K562 (cell line): ENCODE results near the gene NYNRIN. TPM values are rescaled to one million over a fixed set of nuclear protein-coding genes. Genes with fewer than 3 reads are reported as not detected.

Experiments
- ATAC-seq: fragments of 200-7000 bp; cut with Tn5 transposase; 3 replicates; pipeline ENCODE4 v1.9.1; 2020; ENCODE audit warnings: moderate library complexity
- BruUV-seq: library from RNA; stranded (reverse); fragments of 400-500 nt; replicated peaks from 2 replicates; lab custom pipeline; 2021; lab: Mats Ljungman, UMichigan
- CTCF ChIA-PET: fragments of 300-600 bp; formaldehyde crosslinking; extraction: SDS; loops from one replicate; lab custom pipeline; 2021; ENCODE audit warnings: low intra/inter-chr PET ratio; lab: Yijun Ruan, JAX
- POLR2A ChIA-PET: fragments of 300-600, 350-650 bp; sonication (Branson Sonifier 250); formaldehyde crosslinking; extraction: SDS; loops from one replicate; lab custom pipeline; 2021; ENCODE audit warnings: antibody characterized with exemption, inconsistent platforms; lab: Yijun Ruan, JAX
- DNase-seq, 4 experiments: peaks; one replicate each; pipeline versions ENCODE4 v3.0.0 to v3.0.0-alpha.2; 2011 to 2018; ENCODE audit warnings: low spot score in 3 of 4, mixed read lengths in 3 of 4; ENCODE audit errors: extremely low read depth in 1 of 4
- FAIRE-seq: peaks from 2 replicates; lab custom pipeline; 2011; peaks lifted over from hg19 to GRCh38; lab: Jason Lieb, UNC
- H2AFZ ChIP-seq: 2 replicates; pipeline ENCODE4 v1.6.0; 2011; ENCODE audit warnings: low read depth, low read length, control low read depth, inconsistent platforms
- H3K27ac ChIP-seq: fragments of 200-600 bp; 3 replicates; pipeline ENCODE4 v1.8.0; 2011; ENCODE audit warnings: low read depth, mild to moderate bottlenecking, control low read depth, inconsistent platforms, low read length, moderate library complexity, mixed read lengths; ENCODE audit errors: extremely low read depth
- H3K27me3 ChIP-seq, 2 experiments: fragments of 300-600 bp in 1 of 2; 2 replicates in 1 of 2; 3 replicates in 1 of 2; pipeline versions ENCODE4 v1.6.0 to v1.8.0; 2011; ENCODE audit warnings: inconsistent platforms in 2 of 2, low read length in 2 of 2, mild to moderate bottlenecking in 1 of 2, mixed read lengths in 1 of 2, moderate library complexity in 1 of 2; ENCODE audit not compliant: control insufficient read depth in 2 of 2, insufficient read depth in 2 of 2
- H3K36me3 ChIP-seq: fragments of 300-600 bp; 3 replicates; pipeline ENCODE4 v1.8.0; 2011; ENCODE audit warnings: mild to moderate bottlenecking, low read length, inconsistent platforms; ENCODE audit not compliant: control insufficient read depth, insufficient read depth
- H3K4me1 ChIP-seq, 2 experiments: fragments of 200-600 bp in 1 of 2; replicated peaks in 1 of 2; 2 replicates in 1 of 2; 3 replicates in 1 of 2; pipeline versions ENCODE4 v1.5.1 to v1.8.0; 2011; ENCODE audit warnings: inconsistent platforms in 2 of 2, low read length in 2 of 2, mild to moderate bottlenecking in 1 of 2, mixed read lengths in 1 of 2, moderate library complexity in 1 of 2; ENCODE audit not compliant: control insufficient read depth in 2 of 2, insufficient read depth in 2 of 2
- H3K4me2 ChIP-seq: 2 replicates; pipeline ENCODE4 v1.6.1; 2011; ENCODE audit warnings: low read length, control low read depth, inconsistent platforms, mixed read lengths; ENCODE audit not compliant: insufficient read depth
- H3K4me3 ChIP-seq: fragments of 200-600 bp; sonication (generic), shearing (Covaris generic); 2 replicates; pipeline ENCODE4 v1.5.1; 2016; ENCODE audit warnings: control low read depth, inconsistent platforms
- H3K79me2 ChIP-seq: fragments of 200-600 bp; 3 replicates; pipeline ENCODE4 v1.8.0; 2011; ENCODE audit warnings: low read length, inconsistent platforms; ENCODE audit not compliant: control insufficient read depth, insufficient read depth
- H3K9ac ChIP-seq, 2 experiments: 2 replicates each; pipeline versions ENCODE4 v1.6.0 to v1.6.1; 2011; ENCODE audit warnings: low read depth in 2 of 2, low read length in 2 of 2, control low read depth in 1 of 2, inconsistent platforms in 1 of 2, mild to moderate bottlenecking in 1 of 2, mixed read lengths in 1 of 2; ENCODE audit not compliant: insufficient read depth in 1 of 2
- H3K9me1 ChIP-seq: one replicate; pipeline ENCODE4 v1.6.0; 2011; ENCODE audit warnings: inconsistent platforms, mild to moderate bottlenecking, low read length, moderate library complexity; ENCODE audit not compliant: control insufficient read depth, insufficient read depth
- H3K9me3 ChIP-seq: replicated peaks from 2 replicates; pipeline ENCODE4 v1.5.1; 2011; ENCODE audit warnings: low read depth, low read length, inconsistent platforms; ENCODE audit not compliant: control insufficient read depth, insufficient read depth
- H4K20me1 ChIP-seq: replicated peaks from 2 replicates; pipeline ENCODE4 v1.6.1; 2011; ENCODE audit warnings: low read length, inconsistent platforms, mixed read lengths; ENCODE audit not compliant: control insufficient read depth, insufficient read depth
- CHD7 ChIP-seq: fragments of 200-600 bp; sonication (generic); IDR thresholded peaks from one replicate; pipeline ENCODE4 v1.6.1; 2012; ENCODE audit warnings: mild to moderate bottlenecking, low read depth, low read length, inconsistent platforms
- IRF1 ChIP-seq: sonication (generic); formaldehyde crosslinking; IDR thresholded peaks from 2 replicates; pipeline ENCODE4 v1.8.0; 2022; ENCODE audit warnings: missing genetic modification reagents, mild to moderate bottlenecking, borderline replicate concordance
- JUNB ChIP-seq: fragments of 450-650 bp; formaldehyde crosslinking; conservative IDR thresholded peaks from 2 replicates; pipeline ENCODE4 v1.4.0; 2020; ENCODE audit warnings: mild to moderate bottlenecking
- NCOA6 ChIP-seq: fragments of 450-650 bp; IDR thresholded peaks from 2 replicates; pipeline ENCODE4 v1.6.1; 2017; ENCODE audit warnings: mild to moderate bottlenecking
- PHF21A ChIP-seq: fragments of 450-650 bp; IDR thresholded peaks from 2 replicates; pipeline ENCODE4 v1.6.1; 2017; ENCODE audit warnings: low read depth, borderline replicate concordance
- SMC3 ChIP-seq: conservative IDR thresholded peaks from 2 replicates; pipeline ENCODE4 v1.6.1; 2011; ENCODE audit warnings: low read depth, low read length, improper control_type of control experiment; ENCODE audit not compliant: insufficient read depth
- ZC3H8 ChIP-seq: fragments of 450-650 bp; IDR thresholded peaks from 2 replicates; pipeline ENCODE4 v1.6.1; 2017
- WGBS: fragments of 100-300 bp; shearing (Covaris generic); methylation state at CpG from one replicate; pipeline ENCODE4 v1.1.6; 2016; ENCODE audit warnings: low coverage, mixed read lengths; ENCODE audit not compliant: insufficient coverage; ENCODE audit errors: missing lambda C conversion rate; 5-methylcytosine and 5-hydroxymethylcytosine counted together
- in situ Hi-C: fragments of 300-500 bp; cut with MboI; formaldehyde crosslinking; loops from 4 replicates; pipeline ENCODE4 v1.15.0; 2018; ENCODE audit warnings: inconsistent platforms, mixed read lengths
- intact Hi-C: fragments of 100-400 bp; cut with micrococcal nuclease; formaldehyde crosslinking; loops from 2 replicates; pipeline ENCODE4 v1.14.2; 2022
- polyA plus RNA-seq, 8 experiments: library from polyadenylated mRNA; depleted of rRNA in 4 of 8; stranded (reverse) in 5 of 8; unstranded in 3 of 8; fragments of >200 nt; fragmentation: Nextera tagmentation in 2 of 8; fragmentation: Illumina TruSeq in 1 of 8; extraction: Ambion mirVana in 2 of 8; extraction: Trizol in 1 of 8; gene quantifications; 2 replicates each; pipeline versions ENCODE4 v1.2.1 to v1.2.3, GENCODE V29; 2011 to 2014; ENCODE audit warnings: inconsistent platforms in 1 of 8, missing spikeins in 1 of 8
- total RNA-seq, 7 experiments: library from RNA; depleted of rRNA in 6 of 7; stranded (reverse); fragments of >200 nt in 6 of 7; fragmentation: Illumina TruSeq in 2 of 7; extraction: Trizol in 2 of 7; gene quantifications; 2 replicates each; pipeline versions ENCODE4 v1.2.1 to v1.2.3, GENCODE V29; 2011 to 2021; ENCODE audit warnings: low replicate concordance in 1 of 7

The NYNRIN gene
- total and polyA plus RNA-seq, 9 of the 15 experiments (the other 6 are each of a cell fraction or from before 2014, with no cell fraction given): 0.04 to 1.2 (median 0.28) TPM

GRCh38 chr14:24428628-24429394 is 30.0 kb downstream of the NYNRIN start:
- DNase-seq: no peak
- H3K9ac ChIP-seq: peak overlapping the region; percentile 83 to 84; a peak in 3 of 4 replicates
- H3K4me1 ChIP-seq: peaks cover 41 to 53% of the 10 kb centered on the region in 2 experiments
- peaks cover 12% of the 10 kb centered on the region for H3K79me2 ChIP-seq
- in situ Hi-C loops: no loop called here
- peaks cover 5% of the 10 kb centered on the region; the same call in 1 of the 2 replicates for H4K20me1 ChIP-seq
- H2AFZ ChIP-seq: peak overlapping the region; percentile 79
- CTCF ChIA-PET: interaction anchor here (0.7 to 1.0 kb wide), 2 partner anchors 17 to 95 kb away, joined by 3 read pairs; no protein-coding TSS in a partner anchor
- intact Hi-C loops: no loop called here
- H3K4me3 ChIP-seq: no peak overlapping the region
- BruUV-seq: no TSS peak
- no peaks in the 10 kb centered on the region for H3K27me3 ChIP-seq
- FAIRE-seq: no peak
- peaks cover 16% of the 10 kb centered on the region; the same call in 2 of the 3 replicates for H3K36me3 ChIP-seq
- ATAC-seq: no peak
- peak overlapping the region; percentile 85; the same call in 2 of the 3 replicates for H3K27ac ChIP-seq
- WGBS: 89% methylated on average over 8 of the region's 18 CpGs
- H3K4me2 ChIP-seq: peak overlapping the region; percentile 92; the same call in 1 of the 2 replicates
- no peaks in the 10 kb centered on the region; the same call in 1 of the 2 replicates for H3K9me3 ChIP-seq
- POLR2A ChIA-PET: interaction anchor here (0.7 to 3.9 kb wide), 3 partner anchors 8 to 12 kb away, joined by 3 to 43 read pairs (median 3); partner anchors contain the start of gene SDR39U1
- peaks cover 3% of the 10 kb centered on the region for H3K9me1 ChIP-seq
- TF ChIP-seq PHF21A (no peak), JUNB (CRISPR knock-in tag) (no peak), SMC3 (no peak), ZC3H8 (no peak), NCOA6 (no peak), IRF1 (CRISPR knock-in tag) (no peak), CHD7 (no peak)
